Measurements from ENCODE around the gene GNL2.
"Not testable (repeated sequence)": the region's sequence is repeated elsewhere in the genome, so short reads cannot be mapped to it uniquely, and the experiment has no call there.

DNA sequence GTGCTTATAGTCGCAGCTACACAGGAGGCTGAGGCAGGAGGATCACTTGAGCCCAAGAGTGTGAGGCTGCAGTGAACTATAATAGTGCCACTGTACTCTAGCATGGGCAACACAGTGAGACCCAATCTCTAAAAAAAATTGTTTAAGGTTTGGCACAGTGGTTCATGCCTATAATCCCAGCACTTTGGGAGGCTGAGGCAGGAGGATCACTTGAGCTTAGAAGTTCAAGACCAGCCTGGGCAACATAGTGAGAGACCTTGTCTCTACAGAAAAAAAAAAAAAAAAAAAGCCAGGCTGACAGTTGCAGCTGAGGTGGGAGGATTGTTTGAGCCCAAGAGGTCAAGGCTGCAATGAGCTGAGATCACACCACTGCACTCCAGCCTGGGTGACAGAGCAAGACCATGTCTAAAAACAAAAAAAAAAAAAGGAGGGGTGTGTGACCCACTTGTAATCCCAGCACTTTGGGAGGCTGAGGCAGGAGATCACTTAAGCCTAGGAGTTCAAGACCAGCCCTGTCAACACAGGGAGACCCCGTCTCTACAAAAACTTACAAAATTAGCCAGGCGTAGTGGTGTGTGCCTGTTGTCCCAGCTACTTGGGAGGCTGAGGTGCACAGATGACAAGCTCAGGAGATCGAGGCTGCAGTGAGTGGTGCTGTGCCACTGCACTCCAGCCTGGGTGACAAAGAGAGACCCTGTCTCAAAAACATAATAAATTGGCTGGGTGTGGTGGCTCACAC is 63.1 kb downstream of the GNL2 start:
- TF ChIP-seq, protein P1, sequence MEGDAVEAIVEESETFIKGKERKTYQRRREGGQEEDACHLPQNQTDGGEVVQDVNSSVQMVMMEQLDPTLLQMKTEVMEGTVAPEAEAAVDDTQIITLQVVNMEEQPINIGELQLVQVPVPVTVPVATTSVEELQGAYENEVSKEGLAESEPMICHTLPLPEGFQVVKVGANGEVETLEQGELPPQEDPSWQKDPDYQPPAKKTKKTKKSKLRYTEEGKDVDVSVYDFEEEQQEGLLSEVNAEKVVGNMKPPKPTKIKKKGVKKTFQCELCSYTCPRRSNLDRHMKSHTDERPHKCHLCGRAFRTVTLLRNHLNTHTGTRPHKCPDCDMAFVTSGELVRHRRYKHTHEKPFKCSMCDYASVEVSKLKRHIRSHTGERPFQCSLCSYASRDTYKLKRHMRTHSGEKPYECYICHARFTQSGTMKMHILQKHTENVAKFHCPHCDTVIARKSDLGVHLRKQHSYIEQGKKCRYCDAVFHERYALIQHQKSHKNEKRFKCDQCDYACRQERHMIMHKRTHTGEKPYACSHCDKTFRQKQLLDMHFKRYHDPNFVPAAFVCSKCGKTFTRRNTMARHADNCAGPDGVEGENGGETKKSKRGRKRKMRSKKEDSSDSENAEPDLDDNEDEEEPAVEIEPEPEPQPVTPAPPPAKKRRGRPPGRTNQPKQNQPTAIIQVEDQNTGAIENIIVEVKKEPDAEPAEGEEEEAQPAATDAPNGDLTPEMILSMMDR (IDR thresholded peaks at IDR 0.05; ENCODE audit: insufficient read depth, low read length): not testable (repeated sequence)
- TF ChIP-seq, protein P2, sequence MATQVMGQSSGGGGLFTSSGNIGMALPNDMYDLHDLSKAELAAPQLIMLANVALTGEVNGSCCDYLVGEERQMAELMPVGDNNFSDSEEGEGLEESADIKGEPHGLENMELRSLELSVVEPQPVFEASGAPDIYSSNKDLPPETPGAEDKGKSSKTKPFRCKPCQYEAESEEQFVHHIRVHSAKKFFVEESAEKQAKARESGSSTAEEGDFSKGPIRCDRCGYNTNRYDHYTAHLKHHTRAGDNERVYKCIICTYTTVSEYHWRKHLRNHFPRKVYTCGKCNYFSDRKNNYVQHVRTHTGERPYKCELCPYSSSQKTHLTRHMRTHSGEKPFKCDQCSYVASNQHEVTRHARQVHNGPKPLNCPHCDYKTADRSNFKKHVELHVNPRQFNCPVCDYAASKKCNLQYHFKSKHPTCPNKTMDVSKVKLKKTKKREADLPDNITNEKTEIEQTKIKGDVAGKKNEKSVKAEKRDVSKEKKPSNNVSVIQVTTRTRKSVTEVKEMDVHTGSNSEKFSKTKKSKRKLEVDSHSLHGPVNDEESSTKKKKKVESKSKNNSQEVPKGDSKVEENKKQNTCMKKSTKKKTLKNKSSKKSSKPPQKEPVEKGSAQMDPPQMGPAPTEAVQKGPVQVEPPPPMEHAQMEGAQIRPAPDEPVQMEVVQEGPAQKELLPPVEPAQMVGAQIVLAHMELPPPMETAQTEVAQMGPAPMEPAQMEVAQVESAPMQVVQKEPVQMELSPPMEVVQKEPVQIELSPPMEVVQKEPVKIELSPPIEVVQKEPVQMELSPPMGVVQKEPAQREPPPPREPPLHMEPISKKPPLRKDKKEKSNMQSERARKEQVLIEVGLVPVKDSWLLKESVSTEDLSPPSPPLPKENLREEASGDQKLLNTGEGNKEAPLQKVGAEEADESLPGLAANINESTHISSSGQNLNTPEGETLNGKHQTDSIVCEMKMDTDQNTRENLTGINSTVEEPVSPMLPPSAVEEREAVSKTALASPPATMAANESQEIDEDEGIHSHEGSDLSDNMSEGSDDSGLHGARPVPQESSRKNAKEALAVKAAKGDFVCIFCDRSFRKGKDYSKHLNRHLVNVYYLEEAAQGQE (IDR thresholded peaks at IDR 0.05; ENCODE audit: insufficient replicate concordance, low read depth): not testable (repeated sequence)
- not testable (repeated sequence) for TF ChIP-seq POLR2AphosphoS5, GABPA (IDR thresholded peaks at IDR 0.05; ENCODE audit: low read depth)
